ENCODE data around the gene SPACA9. TPM values are rescaled to one million over a fixed set of nuclear protein-coding genes. Genes with fewer than 3 reads are reported as not detected.

The SPACA9 gene
- polyA plus RNA-seq (ENCODE audit: insufficient read length in 4 of 4) = 10 to 100 TPM in 1 of 4 donors, 1 to 10 TPM in 3; 6.2 to 10.5 (median 8.6) TPM

DNA sequence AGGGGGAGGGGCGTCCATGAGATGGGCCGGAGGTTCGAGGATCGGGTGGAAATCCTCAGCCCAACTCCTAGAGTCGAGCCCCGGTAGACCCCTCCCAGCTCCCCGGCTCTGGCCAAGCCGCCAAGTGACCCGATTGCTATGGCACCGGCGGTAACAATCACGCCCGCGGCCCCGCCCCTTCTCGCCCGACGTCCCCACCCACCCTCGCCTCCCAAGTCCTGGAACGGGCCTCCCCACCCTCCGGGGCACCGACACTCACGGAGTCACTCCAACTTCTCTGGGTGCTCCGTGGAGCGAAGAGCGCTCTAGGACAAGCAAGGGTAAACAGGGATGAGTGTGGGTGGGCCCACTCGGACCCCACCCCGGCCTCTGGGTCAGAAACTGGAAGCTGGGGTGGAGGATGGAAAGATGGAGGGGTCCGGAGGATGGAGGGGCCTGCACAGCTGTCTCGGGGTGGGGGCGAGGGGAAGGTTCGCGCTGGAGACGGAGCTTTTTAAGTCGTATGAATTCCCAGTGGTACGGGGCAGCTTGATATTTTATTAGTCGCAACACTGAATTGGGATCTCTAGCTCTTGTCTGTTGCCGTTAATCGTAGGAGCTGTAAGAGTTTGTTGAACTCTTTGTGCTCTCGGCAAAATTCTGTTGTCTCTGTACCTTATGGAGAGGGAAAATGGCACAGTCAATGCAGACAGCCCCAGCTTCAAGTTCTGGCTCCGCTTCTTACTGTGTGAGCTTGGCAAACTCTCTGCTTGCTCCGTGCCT is at the start of gene SPACA9:
Gene SPACA9 (plus strand): TSS at position 204 of the 762 bp plus-strand sequence. CDS start 5,050 bp downstream, outside the sequence.
- DNase-seq (ENCODE audit: low read depth in 4 of 4, low spot score in 3 of 4) = peak in 2 of 4 donors; percentile 19 to 43

DNA sequence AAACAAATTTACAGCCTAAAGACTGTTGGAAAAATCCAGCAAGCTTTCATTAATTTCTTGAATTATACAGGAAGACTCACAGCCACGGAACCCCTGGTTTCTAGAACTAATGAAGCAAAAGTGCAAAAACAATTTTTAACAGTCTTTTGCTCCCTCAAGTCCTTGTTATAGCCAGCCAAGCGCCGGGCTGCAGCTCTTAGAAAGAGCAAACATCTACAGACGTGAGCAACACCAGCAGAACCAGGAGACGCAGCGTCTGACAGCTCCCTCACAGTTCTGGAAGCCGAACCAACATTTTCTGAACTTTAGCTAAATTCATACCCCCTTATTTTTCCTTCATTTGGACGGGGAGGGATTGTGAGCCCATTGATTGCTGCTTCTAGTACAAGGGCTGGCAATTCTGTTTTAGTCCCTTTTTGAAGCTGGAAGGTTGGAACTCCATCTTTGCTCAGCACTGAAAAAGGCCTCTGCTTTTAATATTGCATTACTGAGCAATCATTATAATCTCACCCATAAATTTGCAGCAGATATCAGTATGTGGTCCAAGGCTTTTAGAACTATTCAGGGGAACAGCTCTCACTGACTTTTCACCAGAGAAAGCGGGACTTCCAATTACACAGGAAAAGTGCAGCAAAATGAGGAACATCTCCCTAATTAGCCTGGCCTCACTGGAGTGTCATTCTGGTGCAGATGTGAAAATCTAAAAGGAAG is 46.4 kb upstream of the SPACA9 start:
- no peak for DNase-seq (ENCODE audit: low read depth in 4 of 4, low spot score in 3 of 4)

DNA sequence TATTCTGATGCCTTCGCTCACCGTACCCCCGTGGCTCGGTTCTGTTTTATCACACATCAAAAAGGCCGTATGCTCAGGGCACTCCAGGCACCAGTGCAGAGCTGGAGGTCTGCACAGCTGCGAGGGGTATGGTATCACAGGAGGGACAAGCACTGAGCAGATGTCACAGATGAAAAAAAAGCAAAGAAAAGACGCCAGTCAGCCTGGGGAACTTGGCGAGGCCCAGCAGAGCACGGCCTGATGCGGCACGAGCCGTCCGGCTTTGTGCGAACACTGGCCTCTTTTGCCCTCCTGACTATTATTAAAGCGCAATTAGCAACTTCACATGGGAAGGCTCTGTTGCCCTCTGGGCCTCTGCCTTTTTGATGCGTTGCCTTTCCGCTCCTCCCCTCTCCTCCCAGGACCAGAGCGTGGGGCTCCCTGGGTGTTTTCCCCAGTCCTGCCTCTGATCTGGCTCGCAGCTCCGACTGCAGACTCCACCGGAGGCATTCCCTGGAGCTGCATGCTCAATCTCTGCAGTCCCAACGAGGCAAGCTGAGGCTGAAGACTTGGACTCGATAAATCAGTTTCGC is 45.1 kb upstream of the SPACA9 start:
- DNase-seq (ENCODE audit: low read depth in 4 of 4, low spot score in 3 of 4) = no peak

DNA sequence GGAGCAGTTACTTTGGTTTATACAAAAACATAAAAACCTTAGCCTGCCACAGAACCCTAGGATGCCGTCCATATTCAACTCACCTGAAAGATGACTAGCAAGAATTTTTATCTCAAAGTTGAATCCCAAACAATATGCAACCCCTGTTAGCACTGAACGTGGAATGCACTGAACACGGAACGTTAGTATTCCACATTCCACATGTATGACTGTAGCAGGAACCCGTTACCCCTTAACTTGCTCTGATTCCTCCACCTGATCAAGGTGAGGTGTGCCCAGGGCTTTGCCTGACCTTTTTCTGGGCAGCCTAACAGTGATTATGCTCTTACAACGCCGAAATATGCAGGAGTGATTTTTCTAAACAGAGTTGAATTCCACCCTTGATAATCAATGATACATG is 44.4 kb upstream of the SPACA9 start:
- DNase-seq (ENCODE audit: low read depth in 4 of 4, low spot score in 3 of 4) = no peak

DNA sequence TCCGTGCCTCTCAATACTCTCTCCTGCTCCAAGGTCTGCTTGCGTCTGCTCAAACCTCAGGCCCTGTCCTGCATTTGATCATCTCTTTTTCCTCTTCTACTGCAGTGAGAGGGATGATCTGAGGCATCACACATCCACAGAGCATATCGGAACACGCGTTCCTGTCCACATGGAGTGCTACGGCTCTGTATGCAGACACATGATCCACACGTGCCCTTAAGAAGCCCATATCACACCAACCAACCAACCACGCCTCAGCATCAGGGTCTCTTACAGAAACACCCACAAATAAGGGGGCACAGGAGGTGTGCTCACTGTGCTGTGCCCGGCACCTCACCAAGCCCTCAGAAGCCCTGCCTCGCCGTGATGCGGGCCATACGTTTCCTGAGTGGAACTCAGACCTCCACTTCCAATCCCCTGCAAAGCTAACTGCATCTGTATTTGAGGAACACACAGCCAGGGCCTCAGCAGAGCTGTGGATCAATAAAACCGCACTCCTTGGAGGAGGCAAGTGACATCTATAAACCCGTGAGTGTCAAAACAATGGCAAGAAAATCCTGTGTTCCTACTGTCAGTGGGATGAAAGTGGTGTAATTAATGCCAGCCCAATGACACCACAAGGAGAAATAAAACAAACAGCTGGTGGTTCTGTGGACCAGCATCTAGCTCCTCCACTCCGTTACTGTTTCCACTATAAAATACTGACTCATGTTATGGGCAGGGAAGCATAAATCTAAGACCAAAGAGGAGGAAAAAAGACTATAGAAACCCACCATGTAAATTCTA is 41.0 kb upstream of the SPACA9 start:
- DNase-seq (ENCODE audit: low read depth in 4 of 4, low spot score in 3 of 4) = no peak

DNA sequence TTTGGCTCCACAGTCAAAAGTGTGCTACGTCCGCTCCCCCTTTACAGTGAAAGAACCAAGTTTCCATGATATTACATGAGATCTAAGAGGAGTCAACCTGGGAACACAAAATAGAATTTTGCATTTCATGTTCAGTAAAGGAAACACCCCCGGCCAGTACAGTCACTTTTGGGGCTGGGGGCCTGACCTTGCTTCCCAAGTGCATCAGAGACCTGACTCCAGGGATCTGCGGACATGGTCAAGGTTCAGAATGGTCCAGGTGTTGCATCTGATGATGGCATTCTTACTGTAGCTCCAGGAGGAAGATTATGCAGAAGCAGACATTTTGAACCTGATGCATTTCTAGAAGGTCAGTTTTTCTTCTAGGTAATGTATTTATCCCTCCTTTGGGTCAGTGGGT is 40.4 kb upstream of the SPACA9 start:
- DNase-seq (ENCODE audit: low read depth in 4 of 4, low spot score in 3 of 4) = no peak

DNA sequence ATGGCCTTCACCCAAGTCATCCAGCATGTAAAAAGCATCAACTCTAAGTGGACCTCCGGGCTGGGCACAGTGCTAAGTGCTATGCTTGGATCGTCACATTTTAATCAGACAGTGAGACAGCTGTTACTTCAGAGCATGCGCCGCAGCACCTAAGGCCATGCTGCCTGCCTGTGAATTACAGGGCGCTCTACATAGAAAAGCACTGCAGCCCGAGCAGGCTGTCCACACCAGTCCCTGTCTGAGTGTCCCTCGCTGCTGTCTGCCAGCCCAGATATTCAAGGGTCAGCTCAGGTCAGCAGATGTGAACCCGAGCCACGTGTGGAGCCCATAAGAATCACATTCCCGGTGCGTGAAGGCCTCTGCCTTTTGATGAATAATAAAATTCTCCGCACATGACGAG is 37.7 kb upstream of the SPACA9 start:
- DNase-seq (ENCODE audit: low read depth in 4 of 4, low spot score in 3 of 4) = no peak

DNA sequence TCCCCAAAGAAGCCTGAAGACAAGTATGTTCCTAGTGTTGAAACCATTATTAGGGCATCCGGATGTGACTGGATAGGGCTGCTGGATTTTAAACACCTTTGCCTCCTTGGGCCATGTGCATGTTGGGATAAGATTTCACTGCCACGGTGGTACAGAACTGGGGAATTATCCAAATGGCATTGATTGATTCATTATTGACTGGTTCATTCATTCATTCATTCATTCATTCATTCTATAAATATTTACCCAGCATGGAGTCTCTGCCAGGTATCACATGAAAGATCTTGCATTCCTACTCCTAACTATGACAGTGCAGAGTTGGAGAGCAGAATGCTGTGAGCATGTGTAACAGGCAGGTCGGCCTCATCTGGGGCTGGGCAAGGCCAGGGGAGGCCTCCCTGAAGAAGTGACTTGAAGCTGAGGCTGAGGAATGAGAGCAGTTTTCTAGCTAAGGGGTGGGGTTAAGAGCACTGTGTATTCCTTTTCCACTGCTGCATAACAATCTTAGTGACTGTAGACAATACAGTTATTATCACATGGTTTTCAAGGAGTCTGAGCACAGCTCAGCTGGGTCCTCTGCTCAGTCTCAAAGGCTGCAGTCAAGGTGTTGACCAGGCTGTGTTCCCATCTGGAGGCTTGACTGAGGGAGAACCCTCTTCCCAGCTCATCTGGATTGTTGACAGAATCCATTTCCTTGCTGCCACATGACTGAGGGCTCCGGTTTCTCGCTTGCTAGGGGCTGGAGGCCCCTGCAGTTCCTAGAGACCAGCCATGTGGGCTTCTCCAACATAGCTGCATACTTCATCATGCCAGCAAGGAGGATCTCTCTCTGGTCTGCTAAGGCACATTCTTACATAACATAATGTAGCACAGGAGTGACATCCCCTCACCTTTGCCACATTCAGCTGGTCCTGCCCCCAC is 36.3 kb upstream of the SPACA9 start:
- DNase-seq (ENCODE audit: low read depth in 4 of 4, low spot score in 3 of 4) = no peak

DNA sequence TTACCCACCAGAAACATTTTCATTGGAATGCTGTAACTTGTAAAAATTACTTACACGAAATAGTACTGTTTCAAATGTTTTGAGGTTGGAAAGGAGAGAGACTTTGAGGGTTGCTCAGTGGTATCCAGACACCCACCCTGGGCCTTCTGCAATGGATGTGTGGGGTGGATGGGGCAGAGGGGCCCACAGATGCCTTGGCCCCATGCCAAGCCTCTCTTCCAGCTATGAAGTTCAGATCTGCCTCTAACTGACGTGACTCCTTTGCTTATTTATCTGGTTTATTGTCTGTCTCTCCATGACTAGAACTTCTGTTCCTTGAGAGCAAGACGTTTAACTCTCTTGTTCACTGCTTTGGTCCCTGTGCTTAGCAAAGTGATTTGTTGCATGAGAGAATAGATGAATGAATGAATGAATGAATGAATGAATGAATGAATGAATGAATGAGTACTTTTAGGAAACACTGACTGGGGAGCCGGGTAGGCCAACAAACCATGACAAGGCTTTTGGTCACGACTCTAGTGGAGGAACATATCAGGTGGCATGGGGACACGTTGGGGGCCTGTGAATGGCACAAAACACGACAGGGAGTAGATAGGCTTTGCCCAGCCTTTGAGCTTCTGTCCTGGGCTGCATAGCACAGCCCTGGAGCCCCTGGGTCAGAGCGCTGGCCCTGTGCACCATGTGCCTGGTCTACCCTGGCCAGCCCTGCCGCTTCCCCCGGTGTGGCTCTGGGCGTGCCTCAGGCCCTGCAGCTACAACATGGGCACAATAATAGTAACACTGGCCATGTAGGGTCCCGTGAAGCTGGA is 32.4 kb upstream of the SPACA9 start:
- no peak for DNase-seq (ENCODE audit: low read depth in 4 of 4, low spot score in 3 of 4)

DNA sequence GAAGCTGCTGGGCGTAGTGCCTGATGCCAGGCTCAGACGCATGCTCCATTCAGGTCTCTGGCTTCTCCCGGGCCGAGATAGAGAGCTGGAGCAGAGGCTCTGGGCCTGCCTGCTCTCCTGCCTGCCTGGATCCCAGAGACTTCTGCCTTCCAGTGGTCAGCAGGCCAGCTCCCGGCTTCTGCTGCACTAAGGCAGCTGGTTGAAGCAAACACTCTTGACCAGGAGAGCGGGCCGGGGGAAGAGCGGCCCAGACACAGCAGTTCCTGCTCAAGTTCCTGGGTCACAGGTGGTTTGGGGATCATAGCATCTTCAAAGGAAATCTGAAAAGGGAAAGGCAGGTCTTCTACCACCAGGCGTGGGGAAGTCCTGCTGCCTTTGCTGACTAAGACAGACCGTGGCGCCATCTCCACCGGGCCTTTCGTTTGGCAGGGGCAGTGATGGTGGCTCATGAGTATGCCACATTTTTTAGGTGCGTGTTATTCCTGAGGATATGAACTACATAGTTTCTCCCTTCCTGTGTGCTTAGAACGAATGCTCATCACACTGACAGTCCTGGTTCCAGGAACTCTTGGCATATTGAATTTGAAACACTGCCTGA is 31.7 kb upstream of the SPACA9 start:
- DNase-seq (ENCODE audit: low read depth in 4 of 4, low spot score in 3 of 4) = no peak

DNA sequence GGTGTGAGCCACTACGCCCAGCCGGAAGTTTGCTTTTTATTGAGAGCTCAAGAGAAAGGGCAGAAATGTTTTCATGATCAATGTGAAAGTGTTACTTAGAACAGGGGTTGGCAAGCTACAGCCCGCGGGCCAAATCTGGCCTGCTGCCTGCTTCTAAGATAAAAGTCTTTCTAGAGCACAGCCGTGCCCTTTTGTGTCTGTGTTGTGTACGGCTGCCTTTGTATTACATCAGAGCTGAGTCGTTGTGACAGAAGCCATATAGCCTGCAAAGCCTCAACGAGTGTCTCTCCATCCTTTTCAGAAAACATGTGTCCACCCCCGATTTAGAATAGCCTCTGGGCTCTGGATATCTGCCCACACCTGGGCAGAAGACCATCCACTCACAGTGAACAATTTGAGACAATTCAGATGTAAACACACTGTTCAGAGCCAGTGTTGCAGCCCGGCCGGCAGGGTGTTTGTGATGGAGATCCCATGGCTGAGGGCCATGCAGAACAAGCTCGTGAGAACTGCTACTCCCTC is 29.5 kb upstream of the SPACA9 start:
- no peak for DNase-seq (ENCODE audit: low read depth in 4 of 4, low spot score in 3 of 4)

DNA sequence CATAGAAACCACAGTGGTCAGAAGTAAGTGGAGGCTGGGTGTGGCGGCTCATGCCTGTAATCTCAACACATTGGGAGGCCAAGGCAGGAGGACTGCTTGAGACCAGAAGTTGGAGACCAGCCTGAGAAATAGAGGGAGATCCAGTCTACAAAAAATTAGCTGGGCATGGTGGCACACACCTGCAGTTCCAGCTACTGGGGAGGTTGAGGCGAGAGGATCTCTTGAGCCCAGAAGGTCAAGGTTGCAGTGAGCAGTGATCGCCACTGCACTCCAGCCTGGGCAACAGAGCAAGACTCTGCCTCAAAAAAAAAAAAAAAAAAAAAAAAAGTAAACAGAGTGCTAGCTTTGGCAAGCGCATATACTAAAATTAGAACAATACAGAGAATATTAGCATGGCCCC is 25.2 kb upstream of the SPACA9 start:
- DNase-seq (ENCODE audit: low read depth in 4 of 4, low spot score in 3 of 4) = no peak

DNA sequence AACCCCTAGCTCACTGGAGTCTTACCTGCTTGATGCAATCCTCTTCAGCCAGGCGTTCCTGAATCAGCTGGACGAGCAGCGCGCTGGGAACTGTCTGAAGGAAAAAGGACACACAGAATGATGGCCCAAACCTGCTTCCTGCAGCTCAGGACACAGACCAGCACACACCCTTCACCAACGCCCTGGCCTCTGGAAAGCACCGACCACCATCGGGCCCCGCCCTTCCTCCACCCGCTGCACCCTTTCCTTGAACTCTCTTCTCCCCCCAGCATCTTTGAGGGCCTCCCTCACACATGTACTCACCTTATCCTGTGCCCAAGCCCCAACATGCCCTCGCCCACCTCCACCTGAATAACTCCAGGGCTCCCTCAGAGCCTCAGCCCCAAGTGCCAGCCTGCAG is 23.9 kb upstream of the SPACA9 start:
- no peak for DNase-seq (ENCODE audit: low read depth in 4 of 4, low spot score in 3 of 4)

DNA sequence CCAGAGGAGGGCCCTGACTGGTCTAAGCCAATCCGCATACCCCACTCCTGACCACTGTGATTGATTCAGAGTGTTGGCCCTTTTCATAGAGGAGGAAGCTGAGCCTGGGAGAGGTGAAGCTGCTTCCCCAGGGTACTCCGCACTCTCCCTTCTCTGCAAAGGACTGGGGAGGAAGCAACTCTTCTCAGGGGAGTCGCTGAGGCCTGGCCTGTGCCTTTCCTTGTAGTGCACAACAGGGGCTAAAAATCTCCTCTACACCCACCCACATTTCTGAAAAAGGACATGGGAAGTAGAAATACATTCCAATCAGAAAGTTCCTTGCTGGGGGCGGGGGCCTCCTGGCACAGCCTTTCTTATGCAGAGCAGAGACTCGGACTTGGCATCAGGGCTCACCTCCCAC is 22.8 kb upstream of the SPACA9 start:
- no peak for DNase-seq (ENCODE audit: low read depth in 4 of 4, low spot score in 3 of 4)

DNA sequence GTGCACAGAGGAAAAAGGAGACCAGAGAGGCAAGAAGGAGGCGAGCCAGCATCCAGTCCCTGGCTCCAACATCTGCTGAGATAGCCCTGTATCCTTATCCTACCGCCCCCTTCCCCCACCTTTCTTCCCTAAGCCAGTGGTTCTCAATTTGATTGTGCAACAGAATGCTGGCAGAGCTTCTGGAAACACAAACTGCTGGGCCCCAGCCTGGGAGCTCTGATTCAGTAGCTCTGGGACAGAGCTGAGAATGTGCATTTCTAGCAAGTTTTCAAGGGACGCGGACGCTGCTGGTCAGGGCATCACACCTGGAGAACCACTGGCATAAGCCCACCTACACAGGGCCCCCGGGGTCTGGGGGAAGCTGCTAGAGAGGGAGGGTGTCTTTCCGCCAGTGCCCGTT is 21.7 kb upstream of the SPACA9 start:
- no peak for DNase-seq (ENCODE audit: low read depth in 4 of 4, low spot score in 3 of 4)

DNA sequence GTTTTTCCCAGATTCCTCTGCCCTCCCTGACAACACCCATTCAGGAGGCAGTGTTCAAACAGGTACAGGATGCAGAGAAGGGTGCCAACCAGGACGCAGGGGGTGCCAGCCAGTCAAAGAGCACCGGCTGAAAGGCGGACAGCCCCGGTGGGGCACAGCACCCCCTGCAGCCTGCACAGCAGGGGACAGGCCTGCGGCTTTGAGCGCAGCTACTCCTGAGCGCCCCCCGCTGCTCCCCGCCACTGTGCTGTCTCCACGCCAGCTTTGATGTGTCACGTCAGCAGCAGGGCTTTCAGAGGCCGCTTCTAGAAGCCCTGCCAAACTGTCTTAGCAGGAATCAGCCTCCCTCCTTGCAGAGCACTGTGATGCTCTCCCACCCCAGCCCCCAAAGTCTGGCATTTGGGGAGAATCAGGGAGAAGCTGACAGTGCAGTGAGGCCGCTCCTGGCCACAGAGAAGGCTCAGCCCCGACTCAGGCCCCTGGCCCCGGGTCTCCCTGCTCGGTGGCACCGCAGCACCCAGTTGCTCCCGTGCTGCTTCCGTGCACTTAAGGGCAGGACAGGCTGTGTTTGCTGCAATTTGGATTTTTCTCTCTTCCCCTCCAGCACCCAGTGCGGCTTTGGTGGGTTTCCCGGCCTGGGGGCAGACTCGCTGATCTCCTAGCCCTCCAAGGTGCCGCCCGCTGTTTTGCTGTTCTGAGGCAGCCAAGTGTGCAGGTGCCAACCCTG is 20.9 kb upstream of the SPACA9 start:
- DNase-seq (ENCODE audit: low read depth in 4 of 4, low spot score in 3 of 4) = no peak

DNA sequence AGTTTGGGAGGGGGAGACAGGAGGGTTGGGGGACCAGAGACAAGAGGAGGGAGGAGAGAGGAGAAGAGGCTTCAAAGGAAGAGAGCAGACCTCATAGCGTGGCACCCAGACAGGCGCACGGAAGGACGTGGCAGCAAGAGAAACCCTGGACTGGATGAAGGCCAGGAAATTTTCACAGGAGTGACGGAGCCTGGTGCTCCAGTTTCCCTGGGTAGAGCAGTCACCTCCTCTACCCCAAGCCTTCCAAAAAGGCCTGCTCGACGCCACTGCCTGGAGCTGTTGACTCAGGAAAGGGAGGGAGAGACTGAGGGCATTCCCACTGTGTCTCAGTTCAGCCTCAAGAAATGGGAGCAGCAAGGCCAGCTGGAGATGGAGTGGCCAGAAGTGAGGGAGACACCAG is 19.9 kb upstream of the SPACA9 start:
- DNase-seq (ENCODE audit: low read depth in 4 of 4, low spot score in 3 of 4) = no peak

DNA sequence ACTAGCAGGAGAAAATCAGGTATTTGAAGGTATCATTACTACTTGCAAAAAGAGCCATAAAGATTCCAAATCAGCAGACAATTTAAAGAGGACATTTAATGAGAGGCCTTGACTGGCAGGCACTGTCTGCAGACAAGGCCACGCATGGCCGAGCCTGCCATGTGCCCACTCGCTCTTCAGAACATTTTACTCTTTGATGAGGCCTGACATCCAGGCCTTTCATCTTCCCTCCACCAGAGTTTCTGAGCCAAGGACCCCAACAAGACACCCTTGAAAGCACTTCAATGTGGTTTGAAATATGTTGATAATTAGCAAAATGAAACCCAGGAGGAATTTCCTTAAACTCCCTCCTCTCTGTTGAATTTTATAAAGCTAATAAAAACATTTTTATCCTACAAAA is 17.0 kb upstream of the SPACA9 start:
- DNase-seq (ENCODE audit: low read depth in 4 of 4, low spot score in 3 of 4) = no peak
